SK-N-MC (cell line): ENCODE measurements around the gene REL.

Source experiments
- EZH2 ChIP-seq: fragments of 200-600 bp; sonication (generic); IDR thresholded peaks from one replicate; pipeline ENCODE4 v1.6.1; 2017; ENCODE audit warnings: antibody characterized with exemption
- POLR2AphosphoS5 ChIP-seq: IDR thresholded peaks from 2 replicates; pipeline ENCODE4 v1.6.1; 2012; ENCODE audit warnings: mild to moderate bottlenecking, low read depth, low read length, borderline replicate concordance

DNA sequence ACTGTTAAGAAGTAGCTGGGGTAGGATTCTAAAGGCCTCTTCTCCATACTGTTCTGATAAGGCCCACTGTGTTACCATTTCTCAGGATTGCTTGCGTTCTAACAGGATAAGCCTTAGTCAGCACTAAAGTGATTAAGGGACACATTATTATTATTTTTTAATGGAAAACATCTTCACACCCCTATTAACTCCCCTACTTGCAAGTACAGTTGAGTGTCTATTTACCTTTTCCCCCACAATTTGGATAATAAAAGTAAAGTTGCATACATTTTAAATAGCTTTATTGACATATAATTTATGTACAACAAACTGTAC, 9.0 kb downstream of the REL start:
- TF ChIP-seq POLR2AphosphoS5 (no peak), EZH2 (no peak)
